HG03045 (cell line): ENCODE measurements around the gene DLGAP4.

Experiments
- ATAC-seq: cut with Tn5 transposase; IDR thresholded peaks from one replicate; pipeline ENCODE4 v1.9.1; 2021; ENCODE audit warnings: mild to moderate bottlenecking, moderate library complexity; ENCODE audit not compliant: unreplicated experiment

The DLGAP4 gene, protein sequence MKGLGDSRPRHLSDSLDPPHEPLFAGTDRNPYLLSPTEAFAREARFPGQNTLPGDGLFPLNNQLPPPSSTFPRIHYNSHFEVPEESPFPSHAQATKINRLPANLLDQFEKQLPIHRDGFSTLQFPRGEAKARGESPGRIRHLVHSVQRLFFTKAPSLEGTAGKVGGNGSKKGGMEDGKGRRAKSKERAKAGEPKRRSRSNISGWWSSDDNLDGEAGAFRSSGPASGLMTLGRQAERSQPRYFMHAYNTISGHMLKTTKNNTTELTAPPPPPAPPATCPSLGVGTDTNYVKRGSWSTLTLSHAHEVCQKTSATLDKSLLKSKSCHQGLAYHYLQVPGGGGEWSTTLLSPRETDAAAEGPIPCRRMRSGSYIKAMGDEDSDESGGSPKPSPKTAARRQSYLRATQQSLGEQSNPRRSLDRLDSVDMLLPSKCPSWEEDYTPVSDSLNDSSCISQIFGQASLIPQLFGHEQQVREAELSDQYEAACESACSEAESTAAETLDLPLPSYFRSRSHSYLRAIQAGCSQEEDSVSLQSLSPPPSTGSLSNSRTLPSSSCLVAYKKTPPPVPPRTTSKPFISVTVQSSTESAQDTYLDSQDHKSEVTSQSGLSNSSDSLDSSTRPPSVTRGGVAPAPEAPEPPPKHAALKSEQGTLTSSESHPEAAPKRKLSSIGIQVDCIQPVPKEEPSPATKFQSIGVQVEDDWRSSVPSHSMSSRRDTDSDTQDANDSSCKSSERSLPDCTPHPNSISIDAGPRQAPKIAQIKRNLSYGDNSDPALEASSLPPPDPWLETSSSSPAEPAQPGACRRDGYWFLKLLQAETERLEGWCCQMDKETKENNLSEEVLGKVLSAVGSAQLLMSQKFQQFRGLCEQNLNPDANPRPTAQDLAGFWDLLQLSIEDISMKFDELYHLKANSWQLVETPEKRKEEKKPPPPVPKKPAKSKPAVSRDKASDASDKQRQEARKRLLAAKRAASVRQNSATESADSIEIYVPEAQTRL

DNA sequence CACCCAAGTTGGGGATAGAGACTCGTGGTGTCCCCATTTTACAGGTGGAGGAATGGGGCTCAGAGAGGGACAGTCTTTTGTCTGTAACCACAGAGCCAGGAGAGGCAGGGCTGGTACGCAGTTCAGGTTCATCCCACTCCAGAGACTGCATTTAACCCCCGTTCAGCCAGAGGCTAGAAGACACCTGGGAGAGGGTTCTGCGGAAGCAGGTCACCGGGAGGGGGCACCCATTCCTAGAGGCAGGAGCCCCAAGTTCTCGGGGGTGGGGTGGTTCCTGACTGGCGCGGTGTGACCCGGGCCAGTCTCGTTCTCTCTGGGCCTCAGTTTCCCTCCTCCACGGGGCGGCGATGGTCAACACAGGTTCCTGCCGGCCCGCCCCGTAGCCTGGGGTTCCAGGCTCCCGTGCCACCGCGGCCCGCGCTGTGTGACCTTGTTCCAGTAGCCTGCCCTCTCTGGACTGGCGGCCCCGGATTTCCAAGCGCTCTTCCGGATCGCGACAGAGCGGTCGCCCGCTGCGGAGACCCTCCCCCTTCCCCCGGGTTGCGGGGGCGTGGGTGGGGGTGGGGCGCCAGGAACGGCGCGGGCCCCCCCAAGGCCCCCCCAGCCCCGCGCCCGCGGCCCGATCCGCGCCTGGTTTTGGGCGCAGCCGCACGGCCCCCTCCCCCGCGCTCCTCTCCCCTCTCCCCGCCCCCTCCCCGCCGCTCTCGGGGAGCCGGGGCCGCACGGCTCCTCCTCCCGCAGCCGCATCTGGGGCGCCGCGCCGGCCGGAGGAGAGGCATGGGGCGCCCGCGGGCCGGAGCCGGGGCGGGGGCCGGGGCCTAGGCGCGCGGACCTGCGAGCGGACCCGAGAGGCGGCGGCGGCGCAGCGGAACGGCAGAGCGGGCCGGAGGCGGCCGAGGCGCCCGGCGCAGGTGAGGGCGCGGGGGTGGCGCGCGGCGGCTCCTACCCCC lies at the start of gene DLGAP4:
TSS of gene DLGAP4 (plus strand) at position 738 of the 950 bp plus-strand sequence. CDS start 125,379 bp downstream, outside the sequence.
- no peak for ATAC-seq

- no peak for ATAC-seq
Observed at GRCh38 chr20:36259177-36260061, 46.7 kb upstream of the DLGAP4 start.

GRCh38 chr20:36260316-36260715 lies 45.8 kb upstream of the DLGAP4 start:
- ATAC-seq, result no peak

GRCh38 chr20:36261389-36262105 lies 44.6 kb upstream of the DLGAP4 start:
- no peak for ATAC-seq

- ATAC-seq, result no peak
Observed at GRCh38 chr20:36262440-36262839, 43.7 kb upstream of the DLGAP4 start.

GRCh38 chr20:36264426-36265246 lies 41.5 kb upstream of the DLGAP4 start:
- no peak for ATAC-seq

DNA sequence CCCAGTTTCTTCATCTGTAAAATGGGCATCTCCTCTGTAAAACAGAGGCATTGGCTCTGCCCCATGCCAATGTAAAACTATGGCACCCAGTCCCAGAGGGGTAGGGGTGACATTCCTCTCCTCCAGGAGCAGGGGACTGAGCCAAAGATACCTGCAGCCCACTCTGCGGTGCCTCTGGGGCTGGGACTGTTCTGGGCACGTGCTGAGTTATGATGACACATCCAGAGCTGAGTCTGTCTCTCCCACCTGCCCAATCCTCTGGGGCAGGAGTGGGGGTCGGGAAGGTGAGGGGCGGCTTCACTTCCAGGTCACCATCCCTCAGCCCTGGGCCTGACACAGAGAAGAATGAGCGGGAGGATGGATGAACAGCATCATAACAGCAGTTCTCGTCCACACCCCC lies 40.0 kb upstream of the DLGAP4 start:
- no peak for ATAC-seq

DNA sequence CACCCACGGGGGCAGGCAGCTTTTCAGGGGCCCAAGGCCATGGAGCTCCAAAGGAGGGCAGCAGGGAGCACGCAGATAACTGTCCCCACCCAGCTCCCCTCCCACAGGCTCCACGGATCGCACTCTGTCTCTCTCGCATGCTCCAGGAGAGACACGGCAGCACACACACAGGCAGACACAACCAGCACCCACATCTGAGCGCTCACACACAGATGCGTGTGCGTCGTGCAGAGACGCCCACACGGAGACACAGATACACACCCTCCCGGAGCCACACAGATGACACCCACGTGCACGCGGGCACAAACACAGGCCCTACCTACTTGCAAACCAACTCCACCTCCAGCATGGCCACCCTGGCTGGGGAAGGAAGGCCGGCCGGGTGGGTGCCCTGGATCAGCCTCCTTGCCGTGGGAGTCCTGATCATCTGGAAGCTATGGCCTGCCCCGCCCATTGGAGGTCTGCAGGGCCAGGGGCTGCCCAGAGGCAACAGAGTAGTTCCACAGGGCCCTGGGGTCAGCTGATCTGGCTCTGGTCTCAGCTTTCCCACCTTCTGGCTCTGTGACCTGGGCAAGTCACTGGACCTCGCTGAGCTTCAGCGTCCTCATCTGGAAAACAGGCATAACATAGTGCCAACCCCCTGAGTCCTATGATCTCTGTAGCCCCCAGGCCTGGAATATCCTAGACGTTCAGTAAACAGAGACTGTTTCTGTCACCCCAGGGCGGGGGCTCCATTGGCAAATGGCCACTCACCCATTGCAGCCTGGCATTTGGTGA lies 38.3 kb upstream of the DLGAP4 start:
- no peak for ATAC-seq

DNA sequence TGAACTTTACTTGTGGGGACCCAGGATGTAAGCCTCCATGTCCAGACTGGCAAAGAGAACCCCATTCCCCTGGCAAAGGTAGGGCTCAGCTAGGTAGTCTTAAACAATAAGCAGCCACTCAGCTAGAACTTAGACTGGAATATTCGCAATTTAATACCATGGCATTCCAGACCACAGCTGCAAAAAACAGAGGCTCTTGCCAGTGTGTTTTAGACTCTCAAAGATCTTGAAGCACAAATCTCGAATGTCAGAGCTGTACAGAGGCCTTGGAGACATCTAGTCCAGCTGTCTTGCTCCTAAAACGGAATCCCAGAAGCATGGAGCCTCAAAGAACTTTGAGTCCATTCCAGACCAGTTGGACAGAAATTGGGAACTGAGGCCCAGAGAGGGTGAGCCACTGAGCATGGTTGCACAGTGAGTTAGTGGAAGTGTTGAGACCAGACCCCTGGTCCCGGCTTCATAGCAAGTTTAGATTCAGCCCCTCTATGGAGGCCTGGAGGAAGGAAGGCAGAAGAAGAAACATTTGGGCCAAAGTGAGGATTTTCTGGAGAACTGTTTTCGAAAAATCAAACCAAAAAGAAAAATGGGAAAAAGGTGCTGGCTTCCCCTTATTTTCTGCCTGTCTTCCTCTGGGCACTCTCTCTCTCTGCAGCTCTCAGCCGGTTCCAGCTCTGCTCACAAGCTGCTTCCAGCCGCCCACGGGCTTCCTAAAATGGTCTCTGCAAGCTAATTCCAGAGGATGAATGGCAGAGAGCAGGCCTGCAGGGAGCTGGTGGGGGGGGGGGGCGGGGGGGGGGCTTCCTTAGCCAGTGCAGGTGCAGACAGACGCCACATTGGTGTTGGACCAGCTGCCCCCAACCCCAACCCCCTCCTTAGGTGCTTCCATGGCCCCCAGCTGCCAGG lies 37.4 kb upstream of the DLGAP4 start:
- ATAC-seq, result no peak

DNA sequence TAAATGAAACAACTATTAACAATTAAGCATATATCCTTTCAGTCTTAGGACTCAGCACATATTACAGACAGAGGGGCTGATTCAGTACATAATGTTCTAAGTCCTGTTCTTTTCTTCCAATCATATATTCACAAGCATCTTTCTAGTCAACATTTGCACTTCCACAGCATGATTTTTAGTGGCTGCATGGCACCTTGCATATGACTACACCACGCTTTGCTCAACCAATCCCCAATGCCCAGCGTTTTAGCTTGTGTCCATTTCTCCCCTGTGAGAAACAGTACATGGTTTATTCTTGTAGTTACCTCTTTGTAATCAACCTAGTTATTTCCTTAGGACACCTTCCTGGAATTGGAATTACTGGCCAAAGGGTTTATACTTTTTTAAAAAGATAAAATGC lies 36.6 kb upstream of the DLGAP4 start:
- ATAC-seq, result no peak

- ATAC-seq, result no peak
Observed at GRCh38 chr20:36270744-36271638, 35.1 kb upstream of the DLGAP4 start.

GRCh38 chr20:36271639-36272546 lies 34.2 kb upstream of the DLGAP4 start:
- no peak for ATAC-seq

GRCh38 chr20:36272547-36273220 lies 33.5 kb upstream of the DLGAP4 start:
- no peak for ATAC-seq
